ENCODE measurements around the gene TNFRSF6B.

The TNFRSF6B gene

DNA sequence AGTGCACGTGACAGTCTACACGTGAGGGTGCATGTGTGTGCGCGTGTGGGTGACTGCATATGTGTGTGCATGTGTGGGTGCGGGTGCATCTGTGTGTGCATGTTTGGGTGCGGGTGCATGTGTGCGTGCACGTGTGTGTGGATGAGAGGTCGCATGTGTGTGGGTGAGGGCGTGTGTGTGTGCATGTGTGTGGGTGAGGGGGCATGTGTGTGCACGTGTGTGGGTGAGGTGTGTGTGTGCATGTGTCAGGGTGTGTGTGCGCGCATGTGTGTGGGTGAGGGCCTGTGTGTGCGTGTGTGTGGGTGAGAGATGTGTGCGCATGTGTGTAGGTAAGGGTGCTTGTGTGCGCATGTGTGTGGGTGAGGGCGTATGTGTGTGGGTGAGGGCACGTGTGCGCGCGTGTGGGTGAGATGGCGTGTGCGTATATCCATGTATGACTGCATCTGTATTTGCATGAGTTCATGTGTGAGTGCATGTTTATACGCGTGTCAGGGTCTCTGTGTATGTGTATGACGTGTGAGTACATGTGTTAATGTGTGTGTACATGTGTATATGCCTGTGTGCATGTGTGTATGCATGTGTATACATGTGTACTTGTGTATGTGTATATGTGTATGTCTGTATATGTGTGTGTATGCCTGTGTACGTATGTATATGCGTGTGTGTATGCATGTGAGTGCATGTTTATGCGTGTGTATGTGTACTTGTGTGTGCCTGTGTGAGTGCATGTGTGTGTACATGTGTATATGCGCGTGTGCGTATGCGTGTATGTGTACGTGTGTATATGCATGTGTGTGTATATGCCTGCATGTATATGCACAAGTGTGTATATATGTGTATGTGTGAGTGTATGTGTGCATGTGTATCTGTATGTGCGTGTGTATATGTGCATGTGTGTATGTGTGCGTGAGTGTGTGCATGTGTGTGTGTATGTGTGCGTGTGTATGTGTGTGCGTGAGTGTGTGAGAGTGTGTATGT lies 36.0 kb downstream of the TNFRSF6B start:
- Histone ChIP-seq H3K9ac (no peak overlapping the region), H3K4me2 (ENCODE audit: low read length) (no peak overlapping the region), H3K27ac (no peak overlapping the region), H3K27me3 (ENCODE audit: control insufficient read depth, insufficient read depth, low read length) (no peaks in the 10 kb centered on the region), H3K36me3 (ENCODE audit: control insufficient read depth, insufficient read depth, low read length) (no peaks in the 10 kb centered on the region), H3K9me3 (ENCODE audit: control insufficient read depth, low read length) (no peaks in the 10 kb centered on the region), H3K4me3 (ENCODE audit: low read depth, low read length) (no peak overlapping the region), H3K79me2 (peaks cover 41% of the 10 kb centered on the region), H3K4me1 (peaks cover 22% of the 10 kb centered on the region), H2AFZ (no peak overlapping the region)
- TF ChIP-seq, protein P1, sequence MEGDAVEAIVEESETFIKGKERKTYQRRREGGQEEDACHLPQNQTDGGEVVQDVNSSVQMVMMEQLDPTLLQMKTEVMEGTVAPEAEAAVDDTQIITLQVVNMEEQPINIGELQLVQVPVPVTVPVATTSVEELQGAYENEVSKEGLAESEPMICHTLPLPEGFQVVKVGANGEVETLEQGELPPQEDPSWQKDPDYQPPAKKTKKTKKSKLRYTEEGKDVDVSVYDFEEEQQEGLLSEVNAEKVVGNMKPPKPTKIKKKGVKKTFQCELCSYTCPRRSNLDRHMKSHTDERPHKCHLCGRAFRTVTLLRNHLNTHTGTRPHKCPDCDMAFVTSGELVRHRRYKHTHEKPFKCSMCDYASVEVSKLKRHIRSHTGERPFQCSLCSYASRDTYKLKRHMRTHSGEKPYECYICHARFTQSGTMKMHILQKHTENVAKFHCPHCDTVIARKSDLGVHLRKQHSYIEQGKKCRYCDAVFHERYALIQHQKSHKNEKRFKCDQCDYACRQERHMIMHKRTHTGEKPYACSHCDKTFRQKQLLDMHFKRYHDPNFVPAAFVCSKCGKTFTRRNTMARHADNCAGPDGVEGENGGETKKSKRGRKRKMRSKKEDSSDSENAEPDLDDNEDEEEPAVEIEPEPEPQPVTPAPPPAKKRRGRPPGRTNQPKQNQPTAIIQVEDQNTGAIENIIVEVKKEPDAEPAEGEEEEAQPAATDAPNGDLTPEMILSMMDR (IDR thresholded peaks at IDR 0.05), result no peak

DNA sequence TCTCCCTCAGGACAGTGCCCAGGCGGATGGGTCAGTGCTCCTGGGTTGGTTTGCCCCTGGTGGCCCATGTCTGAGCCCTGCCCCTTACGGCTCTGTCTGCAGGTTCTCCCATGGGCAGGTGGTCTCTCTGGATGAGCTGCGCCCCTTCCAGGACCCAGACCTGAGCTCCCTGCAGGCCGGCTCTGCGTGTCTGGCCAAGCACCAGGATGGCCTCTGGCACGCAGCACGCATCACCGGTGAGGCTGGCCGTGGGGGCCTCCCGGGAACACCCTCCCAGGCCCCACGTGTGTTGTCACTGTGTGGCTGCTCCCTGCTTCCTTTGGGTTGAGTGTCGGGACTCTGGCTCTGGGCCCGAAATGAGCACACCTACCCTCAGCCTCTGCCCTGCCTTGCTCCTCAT lies 36.7 kb downstream of the TNFRSF6B start:
- peaks cover 15% of the 10 kb centered on the region for H3K4me1 ChIP-seq
- H3K4me3 ChIP-seq (ENCODE audit: low read depth, low read length), result no peak overlapping the region
- H3K79me2 ChIP-seq, result peaks cover 41% of the 10 kb centered on the region
- no peak overlapping the region for H3K9ac ChIP-seq
- no peak overlapping the region for H2AFZ ChIP-seq
- TF ChIP-seq, protein P1 (IDR thresholded peaks at IDR 0.05), result no peak
- no peaks in the 10 kb centered on the region for H3K36me3 ChIP-seq (ENCODE audit: control insufficient read depth, insufficient read depth, low read length)
- H3K9me3 ChIP-seq (ENCODE audit: control insufficient read depth, low read length), result no peaks in the 10 kb centered on the region
- H3K27ac ChIP-seq, result no peak overlapping the region
- H3K4me2 ChIP-seq (ENCODE audit: low read length), result no peak overlapping the region
- no peaks in the 10 kb centered on the region for H3K27me3 ChIP-seq (ENCODE audit: control insufficient read depth, insufficient read depth, low read length)

DNA sequence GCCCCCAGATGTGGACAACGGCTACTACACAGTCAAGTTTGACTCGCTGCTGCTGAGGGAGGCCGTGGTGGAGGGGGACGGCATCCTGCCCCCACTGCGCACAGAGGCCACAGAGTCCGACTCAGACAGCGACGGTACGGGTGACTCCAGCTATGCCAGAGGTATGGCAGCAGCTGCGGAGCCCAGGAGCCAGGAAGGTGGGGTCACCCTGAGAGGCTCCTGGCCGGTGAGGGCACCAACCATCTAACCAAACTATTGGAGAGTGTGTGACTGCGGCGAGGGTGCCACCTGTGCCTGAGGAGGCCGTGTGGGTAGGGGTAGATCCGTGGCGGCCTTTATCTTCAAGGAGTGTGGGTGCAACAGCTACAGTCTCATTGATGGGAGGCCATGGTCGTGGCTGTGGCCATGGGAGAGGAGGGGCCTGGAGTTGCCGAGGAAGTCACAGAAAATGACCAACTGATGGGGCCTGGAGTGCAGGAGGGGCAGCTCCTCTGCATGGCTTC lies 37.2 kb downstream of the TNFRSF6B start:
- Histone ChIP-seq H3K36me3 (ENCODE audit: control insufficient read depth, insufficient read depth, low read length) (no peaks in the 10 kb centered on the region), H2AFZ (no peak overlapping the region), H3K9ac (no peak overlapping the region), H3K27ac (no peak overlapping the region), H3K4me3 (ENCODE audit: low read depth, low read length) (no peak overlapping the region), H3K4me1 (peaks cover 11% of the 10 kb centered on the region), H3K9me3 (ENCODE audit: control insufficient read depth, low read length) (no peaks in the 10 kb centered on the region), H3K79me2 (peaks cover 41% of the 10 kb centered on the region), H3K27me3 (ENCODE audit: control insufficient read depth, insufficient read depth, low read length) (no peaks in the 10 kb centered on the region), H3K4me2 (ENCODE audit: low read length) (no peak overlapping the region)
- TF ChIP-seq, protein P1 (IDR thresholded peaks at IDR 0.05), result no peak

DNA sequence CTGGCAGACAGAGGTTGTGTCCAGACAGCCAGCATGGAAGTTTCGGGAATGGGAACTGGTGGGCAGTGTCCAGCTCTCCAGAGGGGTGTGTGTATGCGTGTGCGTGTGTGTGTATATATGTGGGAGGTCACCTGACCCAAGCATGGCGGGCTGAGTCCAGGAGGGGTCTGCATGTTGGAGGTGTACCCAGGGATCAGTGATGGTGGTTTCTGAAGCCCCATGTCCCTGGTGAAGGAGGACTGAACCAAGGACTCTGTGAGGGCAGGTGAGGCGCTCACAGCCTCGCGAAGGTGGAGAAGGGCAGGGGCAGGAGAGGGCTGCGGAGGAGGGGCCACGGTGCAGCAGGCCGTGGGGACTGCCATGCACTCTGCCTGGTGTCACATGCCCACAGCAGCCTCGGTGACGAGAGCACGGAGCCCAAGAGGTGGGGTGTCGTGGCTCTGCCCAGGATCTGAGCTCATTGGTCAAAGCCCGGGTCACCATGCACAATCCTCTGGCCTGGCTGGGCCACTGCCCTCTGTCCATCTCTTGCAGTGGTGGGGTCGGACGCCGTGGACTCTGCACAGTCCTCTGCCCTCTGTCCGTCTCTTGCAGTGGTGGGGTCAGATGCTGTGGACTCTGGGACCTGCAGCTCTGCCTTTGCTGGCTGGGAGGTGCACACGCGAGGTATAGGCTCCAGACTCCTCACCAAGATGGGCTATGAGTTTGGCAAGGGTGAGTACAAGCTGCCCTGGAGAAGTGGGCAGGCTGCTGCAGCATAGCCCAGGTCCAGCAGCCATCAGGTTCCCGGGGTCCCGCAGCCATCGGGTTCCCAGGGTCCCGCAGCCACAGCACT lies 37.9 kb downstream of the TNFRSF6B start:
- Histone ChIP-seq H3K36me3 (ENCODE audit: control insufficient read depth, insufficient read depth, low read length) (no peaks in the 10 kb centered on the region), H3K79me2 (peaks cover 38% of the 10 kb centered on the region), H3K4me2 (ENCODE audit: low read length) (no peak overlapping the region), H3K4me1 (peaks cover 7% of the 10 kb centered on the region), H3K9ac (no peak overlapping the region), H3K4me3 (ENCODE audit: low read depth, low read length) (no peak overlapping the region), H3K27ac (no peak overlapping the region), H3K9me3 (ENCODE audit: control insufficient read depth, low read length) (no peaks in the 10 kb centered on the region), H3K27me3 (ENCODE audit: control insufficient read depth, insufficient read depth, low read length) (no peaks in the 10 kb centered on the region), H2AFZ (no peak overlapping the region)
- TF ChIP-seq, protein P1 (IDR thresholded peaks at IDR 0.05), result no peak

Data from parathyroid adenoma (tissue), 2 donors.